GM18861 (cell line): ENCODE data around the gene PXDN.
"Not testable (repeated sequence)": the region's sequence is repeated elsewhere in the genome, so short reads cannot be mapped to it uniquely, and the experiment has no call there.

ENCODE experiments used
- ATAC-seq: cut with Tn5 transposase; IDR thresholded peaks from one replicate; pipeline ENCODE4 v1.9.1; 2021; ENCODE audit not compliant: unreplicated experiment

The PXDN gene

GRCh38 chr2:1742301-1742680, 2.0 kb downstream of the PXDN start:
- ATAC-seq = no peak

GRCh38 chr2:1741851-1742250, 2.5 kb downstream of the PXDN start:
- no peak for ATAC-seq

- no peak for ATAC-seq
Measured at GRCh38 chr2:1740716-1741589, 3.4 kb downstream of the PXDN start.

- ATAC-seq = no peak
Measured at GRCh38 chr2:1739961-1740715, 4.2 kb downstream of the PXDN start.

GRCh38 chr2:1739322-1739957, 4.9 kb downstream of the PXDN start:
- ATAC-seq = no peak

GRCh38 chr2:1738646-1739302, 5.5 kb downstream of the PXDN start:
- ATAC-seq = no peak

- ATAC-seq = no peak
Measured at GRCh38 chr2:1738163-1738562, 6.2 kb downstream of the PXDN start.

- ATAC-seq = no peak
Measured at GRCh38 chr2:1736997-1737480, 7.3 kb downstream of the PXDN start.

GRCh38 chr2:1736045-1736444, 8.3 kb downstream of the PXDN start:
- ATAC-seq = no peak

GRCh38 chr2:1733298-1733697, 11.0 kb downstream of the PXDN start:
- not testable (repeated sequence) for ATAC-seq

GRCh38 chr2:1731963-1732768, 12.1 kb downstream of the PXDN start:
- ATAC-seq = no peak

- ATAC-seq = no peak
Measured at GRCh38 chr2:1731447-1731962, 12.8 kb downstream of the PXDN start.

- ATAC-seq = no peak
Measured at GRCh38 chr2:1730015-1730927, 14.0 kb downstream of the PXDN start.

GRCh38 chr2:1729242-1729641, 15.1 kb downstream of the PXDN start:
- ATAC-seq = no peak

GRCh38 chr2:1728821-1729220, 15.5 kb downstream of the PXDN start:
- ATAC-seq = no peak

GRCh38 chr2:1727796-1728474, 16.4 kb downstream of the PXDN start:
- no peak for ATAC-seq

GRCh38 chr2:1727101-1727771, 17.1 kb downstream of the PXDN start:
- no peak for ATAC-seq

GRCh38 chr2:1726558-1726957, 17.8 kb downstream of the PXDN start:
- no peak for ATAC-seq
